ENCODE measurements around the gene SLC26A1. TPM values are rescaled to one million over a fixed set of nuclear protein-coding genes. Genes with fewer than 3 reads are reported as not detected.

The SLC26A1 gene, protein sequence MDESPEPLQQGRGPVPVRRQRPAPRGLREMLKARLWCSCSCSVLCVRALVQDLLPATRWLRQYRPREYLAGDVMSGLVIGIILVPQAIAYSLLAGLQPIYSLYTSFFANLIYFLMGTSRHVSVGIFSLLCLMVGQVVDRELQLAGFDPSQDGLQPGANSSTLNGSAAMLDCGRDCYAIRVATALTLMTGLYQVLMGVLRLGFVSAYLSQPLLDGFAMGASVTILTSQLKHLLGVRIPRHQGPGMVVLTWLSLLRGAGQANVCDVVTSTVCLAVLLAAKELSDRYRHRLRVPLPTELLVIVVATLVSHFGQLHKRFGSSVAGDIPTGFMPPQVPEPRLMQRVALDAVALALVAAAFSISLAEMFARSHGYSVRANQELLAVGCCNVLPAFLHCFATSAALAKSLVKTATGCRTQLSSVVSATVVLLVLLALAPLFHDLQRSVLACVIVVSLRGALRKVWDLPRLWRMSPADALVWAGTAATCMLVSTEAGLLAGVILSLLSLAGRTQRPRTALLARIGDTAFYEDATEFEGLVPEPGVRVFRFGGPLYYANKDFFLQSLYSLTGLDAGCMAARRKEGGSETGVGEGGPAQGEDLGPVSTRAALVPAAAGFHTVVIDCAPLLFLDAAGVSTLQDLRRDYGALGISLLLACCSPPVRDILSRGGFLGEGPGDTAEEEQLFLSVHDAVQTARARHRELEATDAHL
- 0.24 TPM in 1 of 2 replicates, not detected in the other for total RNA-seq
- 2.7 TPM for polyA plus RNA-seq (2012)

DNA sequence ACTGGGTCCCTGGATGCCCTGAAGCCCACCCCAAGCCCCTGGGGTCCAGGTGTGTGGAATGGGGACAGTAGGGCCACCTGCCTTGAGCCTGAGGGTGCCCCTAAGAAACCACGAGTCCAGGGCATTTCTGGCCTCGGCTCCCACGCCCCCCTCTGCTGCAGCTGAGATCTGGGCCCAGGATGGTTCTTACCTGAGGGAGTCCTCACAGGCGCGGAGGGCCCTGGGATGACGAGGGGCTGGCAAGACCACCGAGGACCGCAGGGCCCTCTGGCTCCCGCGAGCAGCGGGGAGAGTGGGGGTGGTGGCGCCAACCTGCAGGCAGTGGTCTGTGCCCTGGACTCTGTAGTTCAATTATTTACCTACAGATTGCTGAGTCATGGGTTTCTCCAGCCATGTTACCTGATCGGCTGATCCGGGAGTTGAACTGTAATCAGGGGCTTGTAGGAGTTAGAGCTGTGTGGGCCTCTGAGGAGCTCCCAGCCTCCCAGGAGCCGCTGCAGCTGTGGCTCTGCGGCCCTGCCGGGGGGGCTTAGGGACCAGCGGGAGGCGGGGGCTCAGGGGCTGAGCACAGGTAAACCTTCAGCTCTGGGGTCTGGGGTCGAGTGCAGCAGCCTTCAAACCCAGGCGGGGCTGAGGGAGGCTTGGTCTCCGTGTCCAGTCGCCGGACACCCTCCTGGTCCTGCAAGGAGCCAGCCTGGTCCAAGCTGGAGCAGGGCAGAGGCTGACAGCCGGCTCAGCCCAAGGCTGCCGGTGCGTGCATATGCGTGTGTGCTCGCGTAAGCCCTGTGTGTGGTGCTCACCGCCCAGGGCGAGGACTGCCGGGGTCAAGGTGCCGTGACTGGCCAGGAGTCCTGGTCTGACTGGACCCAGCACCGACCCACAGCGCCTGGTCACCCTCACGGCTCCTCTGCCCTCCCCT, at the start of gene SLC26A1:
Gene SLC26A1, minus strand, starts transcription at position 294 of the 919 bp plus-strand sequence. CDS start 1,701 bp downstream, outside the sequence.
- DNase-seq (ENCODE audit: low read depth): no peak

DNA sequence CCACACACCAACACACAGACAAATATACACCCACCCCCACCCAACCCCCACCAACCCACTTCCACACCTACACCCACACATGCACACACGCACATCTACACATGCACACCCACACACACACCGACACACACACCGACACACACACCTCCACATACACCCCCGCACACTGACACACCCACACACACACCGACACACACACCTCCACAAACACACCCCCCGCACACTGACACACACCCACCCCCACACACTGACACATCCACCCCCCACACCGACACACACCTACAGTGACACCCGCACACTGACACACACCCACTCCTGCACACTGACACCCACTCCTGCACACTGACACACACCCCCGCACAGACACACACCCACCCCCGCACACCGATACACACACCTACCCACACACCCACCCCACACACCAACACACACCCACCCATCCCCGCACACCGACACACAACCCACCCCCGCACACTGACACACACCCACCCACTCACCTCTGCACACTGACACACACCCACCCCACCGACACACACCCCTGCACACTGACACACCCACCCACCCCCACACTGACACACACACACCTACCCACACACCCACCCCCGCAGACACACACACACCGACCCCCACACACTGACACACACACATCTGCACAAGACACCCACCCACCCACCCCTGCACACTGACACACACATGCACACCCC, 49.3 kb upstream of the SLC26A1 start:
- DNase-seq (ENCODE audit: low read depth): no peak

DNA sequence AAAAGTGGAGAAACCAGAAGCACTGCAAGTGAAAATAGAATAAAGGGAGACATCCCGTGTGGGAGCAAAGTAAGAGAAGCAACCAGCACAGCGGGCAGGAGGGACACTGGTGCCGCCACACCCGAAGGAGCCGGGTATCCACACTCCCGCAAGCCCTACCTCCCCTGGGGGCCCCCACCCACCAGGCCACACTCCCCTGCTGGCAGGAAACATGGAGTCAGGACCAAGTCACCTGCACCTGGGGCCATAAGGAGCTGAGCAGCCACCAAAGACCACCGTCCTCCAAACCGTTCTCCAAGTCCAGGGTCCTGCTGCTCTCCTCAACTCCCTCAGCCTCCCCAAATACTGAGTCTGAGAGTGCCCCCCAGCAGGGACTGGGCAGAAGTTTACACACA, 48.7 kb upstream of the SLC26A1 start:
- DNase-seq (ENCODE audit: low read depth): no peak

DNA sequence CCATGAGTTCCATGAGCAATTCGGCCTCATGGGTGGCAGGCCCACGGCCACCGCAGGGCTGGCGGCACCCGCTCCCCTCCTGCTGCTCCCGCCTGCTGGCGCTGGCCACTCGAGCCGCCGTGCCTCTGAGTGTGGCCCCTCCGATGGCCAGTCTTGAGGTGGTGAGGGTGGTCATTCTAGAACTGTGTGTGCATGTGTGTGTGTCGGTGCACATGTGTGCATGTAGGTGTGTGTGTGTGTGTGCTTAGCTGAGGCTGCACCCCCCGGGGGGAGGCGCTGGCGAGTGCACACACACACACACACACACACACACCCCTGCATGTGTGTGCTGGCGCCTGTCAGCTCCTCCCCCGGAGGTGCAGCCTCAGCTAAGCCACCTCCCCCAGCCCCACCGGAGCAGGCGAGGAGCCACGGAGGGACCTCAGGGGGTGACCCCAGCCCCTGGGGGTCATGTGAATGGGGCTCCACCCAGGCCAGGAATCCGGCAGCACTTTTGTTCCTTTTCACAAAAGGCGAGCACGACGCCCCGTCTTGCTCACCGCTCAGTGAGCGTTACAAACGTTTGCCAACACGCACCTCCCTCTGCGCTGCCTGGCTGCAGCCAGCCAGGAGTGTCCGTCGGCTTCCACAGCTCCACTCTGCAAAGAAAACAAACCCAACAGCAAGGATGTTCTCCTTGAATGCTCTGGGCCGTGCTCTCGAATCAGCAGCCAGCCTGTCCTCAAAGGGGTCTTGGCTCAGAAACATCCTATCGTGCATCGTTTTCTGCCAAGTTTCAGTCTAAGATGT, 48.1 kb upstream of the SLC26A1 start:
- no peak for DNase-seq (ENCODE audit: low read depth)

DNA sequence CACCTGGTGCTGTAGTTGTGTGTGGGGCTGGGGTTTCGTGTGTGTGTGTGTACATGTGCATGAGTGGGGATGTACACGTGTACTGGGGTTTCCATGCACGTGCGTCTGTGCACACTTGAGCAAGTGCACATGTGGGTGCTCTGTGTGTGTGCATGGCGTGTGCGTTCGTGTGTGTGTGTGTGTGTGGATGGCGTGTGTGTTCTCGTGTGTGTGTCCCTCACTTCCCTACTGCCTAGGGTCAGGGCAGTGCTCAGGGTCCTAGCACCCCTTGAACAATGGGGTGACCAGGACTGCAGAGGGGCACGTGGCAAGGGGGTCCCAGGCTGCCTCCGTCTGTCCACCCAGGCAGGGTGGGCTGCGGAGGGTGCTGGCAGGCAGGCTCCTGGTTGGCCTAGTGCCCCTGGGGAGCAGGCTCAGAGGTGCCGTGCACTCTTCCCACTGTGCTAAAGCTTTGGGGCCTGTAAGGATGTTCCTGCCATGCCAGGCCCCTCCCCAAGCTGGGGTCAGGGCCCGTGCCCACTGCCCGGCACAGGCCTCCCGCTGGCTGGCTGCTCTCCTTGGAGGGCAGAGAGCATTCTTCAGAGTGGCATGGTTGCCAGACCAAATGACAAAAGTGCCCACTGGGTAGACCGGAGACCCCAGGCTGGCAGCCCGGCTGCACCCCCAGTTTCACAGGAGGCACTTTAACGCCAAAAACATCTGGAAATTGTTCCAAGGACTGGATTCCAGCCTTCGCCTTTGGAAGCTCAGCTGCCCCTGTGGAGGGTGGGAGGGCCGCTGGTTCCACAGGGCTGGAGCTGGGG, 47.3 kb upstream of the SLC26A1 start:
- DNase-seq (ENCODE audit: low read depth): no peak

DNA sequence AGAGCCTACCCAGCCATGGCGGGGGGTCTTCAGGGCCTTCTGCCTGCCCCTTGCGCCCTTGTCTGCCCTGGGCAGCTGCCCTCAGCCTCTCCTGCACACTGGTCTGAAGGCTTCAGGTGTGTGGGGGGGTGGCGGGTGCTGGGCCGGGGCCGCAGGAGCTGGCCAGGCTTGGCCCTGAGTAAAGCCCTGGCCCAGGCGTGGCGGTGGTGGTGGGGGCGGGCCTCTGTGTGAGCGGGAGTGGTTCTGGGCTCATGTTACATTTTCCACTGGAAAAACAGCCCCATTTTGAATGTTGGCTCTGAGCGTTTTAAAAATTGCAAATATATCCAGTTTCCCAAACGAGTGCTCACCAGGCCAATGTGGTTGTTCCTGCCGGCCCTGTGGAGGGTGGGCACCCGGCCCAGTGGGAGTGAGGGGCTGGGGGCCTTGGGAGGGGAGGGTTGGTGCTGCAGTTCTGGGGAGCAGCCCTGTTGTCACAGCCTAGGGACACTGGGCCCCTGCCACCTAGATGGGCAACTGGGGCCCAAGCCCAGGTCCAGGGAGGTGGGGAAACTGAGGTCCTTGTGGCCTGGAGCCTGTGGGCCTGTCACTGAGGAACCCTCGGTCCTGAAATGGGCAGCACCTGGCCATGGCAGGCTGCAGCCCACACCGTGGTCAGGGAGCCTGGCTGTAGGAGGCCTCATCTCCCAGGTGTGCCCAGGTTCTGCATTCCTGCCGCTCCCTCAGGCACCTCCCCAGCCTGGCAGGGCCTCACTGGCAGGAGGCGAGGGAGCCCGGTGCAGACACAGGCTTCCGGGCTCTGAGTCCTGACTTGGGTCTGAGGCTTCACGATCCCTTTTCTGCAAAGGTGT, 46.5 kb upstream of the SLC26A1 start:
- DNase-seq (ENCODE audit: low read depth): peak; percentile 47

DNA sequence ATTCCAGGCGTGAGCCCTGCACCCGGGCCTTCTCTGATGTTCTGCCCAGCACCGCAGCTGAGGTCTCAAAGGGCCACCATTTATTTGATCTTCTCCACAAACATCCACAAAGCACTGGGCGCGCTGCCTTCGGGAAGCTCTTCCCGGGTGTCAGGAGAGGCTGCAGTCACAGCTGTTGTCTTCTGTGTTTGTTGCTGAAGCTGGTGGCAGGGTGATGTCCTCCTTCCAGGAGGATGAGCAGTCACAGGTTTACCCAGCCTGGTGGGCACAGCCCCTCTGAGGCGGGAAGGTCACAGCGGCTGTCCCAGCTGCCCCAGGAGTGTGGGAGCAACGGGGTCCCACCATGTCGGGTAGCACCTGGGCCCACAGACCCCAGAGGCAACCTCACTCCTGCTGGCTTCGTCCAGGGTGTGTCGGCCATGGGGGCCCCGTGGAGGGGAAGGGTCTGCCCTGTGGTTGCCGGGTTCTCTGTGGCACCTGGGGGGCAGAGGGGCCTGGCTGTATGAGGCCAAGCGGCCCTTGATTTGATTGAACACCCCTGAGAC, 45.8 kb upstream of the SLC26A1 start:
- peak; percentile 64 for DNase-seq (ENCODE audit: low read depth)

DNA sequence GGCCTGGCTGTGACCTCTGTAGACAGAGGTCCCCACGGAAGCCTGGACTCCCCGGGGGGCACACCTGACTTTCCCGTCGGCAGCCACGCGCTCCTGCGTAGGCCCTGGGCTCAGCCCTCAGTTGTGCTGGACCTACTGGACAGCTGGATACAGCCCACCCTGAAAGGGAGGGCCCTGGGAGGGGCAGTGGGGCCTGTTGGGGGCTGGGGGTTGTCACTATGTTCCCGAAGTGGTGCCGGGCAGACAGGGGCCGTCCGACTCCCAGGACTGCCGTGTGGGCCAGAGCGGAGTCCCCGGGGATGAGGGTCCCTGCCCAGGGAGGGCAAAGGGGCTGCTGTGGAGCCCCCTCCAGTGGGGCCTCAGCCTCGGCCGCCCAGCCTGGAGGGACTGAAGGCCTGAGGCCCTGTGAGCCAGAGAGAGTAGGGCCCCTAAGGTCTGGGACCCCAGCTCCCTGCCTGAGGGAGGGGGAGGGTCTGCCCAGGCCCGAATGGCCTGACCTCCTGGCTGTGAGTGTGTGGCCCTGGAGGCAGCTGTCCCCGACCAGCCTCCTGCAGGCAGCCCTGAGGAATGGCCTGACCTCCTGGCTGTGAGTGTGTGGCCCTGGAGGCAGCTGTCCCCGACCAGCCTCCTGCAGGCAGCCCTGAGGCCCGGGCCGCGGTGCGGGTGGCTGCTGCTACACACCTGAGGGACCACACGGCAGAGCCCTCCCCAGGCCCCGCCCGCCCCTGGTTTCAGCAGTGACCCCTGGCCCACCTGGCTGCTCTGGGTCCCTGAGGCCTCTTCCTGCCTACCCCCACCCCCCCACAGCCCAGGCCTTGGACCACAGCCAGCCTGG, 44.0 kb upstream of the SLC26A1 start:
- DNase-seq (ENCODE audit: low read depth): peak; percentile 30

DNA sequence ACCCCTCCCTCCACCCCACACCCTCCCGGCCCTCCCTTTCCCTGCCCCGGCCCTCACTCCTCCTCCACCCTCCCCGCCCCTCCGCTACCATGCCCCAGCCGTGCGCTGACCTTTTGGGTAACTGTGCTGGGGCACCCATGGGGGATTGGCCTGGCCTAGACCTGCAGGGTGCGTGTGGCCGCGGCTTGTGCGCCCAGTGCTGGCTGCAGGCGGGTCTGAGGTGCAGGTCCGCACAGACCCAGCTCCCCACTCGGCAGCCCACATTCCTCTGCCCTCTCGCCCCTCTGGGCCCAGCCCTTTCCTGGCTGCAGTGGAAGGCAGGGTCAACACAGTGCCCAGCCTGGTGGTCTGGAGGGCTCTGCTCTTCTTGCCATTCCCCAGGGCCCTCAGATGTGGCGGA, 42.9 kb upstream of the SLC26A1 start:
- DNase-seq (ENCODE audit: low read depth): no peak

DNA sequence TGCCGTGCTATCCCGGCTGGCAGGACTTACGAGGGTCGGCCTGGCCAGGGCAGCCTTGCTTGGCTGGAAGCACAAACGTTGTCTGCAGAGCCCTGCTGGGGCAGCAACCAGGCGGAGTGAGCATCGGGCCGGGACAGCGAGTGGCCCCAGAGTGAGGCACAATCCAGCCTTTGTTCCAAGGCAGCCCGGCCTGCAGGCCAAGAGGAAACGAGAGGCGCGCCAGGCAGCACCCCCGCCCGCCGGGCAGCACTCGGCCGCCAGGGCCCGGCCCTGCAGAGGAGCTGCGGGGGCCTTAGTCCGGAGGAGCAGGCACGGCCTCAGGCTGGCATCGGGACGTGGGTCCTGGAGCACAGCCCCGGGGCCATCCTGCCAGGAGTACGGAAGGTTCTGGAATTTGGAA, 42.3 kb upstream of the SLC26A1 start:
- DNase-seq (ENCODE audit: low read depth): no peak

DNA sequence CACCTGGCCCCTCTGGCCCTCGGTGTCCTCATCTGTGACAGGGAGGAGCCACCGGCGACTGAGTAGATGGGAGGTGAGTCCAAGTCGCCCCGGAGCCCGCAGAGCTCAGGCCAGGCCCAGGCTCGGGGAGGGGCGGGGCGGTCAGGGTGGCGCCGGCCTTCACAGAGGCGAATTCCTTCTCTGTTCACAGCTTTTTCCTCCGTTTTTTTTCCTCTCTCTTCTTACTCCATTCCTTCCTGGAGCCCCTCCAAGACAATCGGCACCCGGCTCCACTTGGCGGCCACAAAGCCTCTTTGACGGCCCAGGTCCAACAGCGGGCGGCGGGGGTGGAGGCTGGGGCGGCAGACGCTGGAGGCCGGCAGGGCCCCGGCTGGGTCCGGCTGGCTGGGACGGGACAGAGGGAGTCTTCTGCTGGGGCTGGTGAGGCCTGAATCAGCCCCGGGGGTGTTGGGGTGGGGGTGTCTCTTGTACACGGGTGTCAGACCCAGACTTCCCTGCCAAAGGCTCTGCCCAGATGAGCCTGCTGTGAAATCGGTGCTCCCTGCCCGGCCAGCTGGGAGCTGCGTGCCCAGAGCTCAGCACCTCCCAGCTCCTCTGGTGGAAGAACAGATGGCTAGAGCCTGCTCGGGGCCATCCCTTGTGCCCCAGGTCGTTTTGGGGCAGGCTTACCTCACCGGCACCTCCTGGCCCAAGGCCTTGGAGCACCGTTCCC, 40.8 kb upstream of the SLC26A1 start:
- DNase-seq (ENCODE audit: low read depth): peak; percentile 59

DNA sequence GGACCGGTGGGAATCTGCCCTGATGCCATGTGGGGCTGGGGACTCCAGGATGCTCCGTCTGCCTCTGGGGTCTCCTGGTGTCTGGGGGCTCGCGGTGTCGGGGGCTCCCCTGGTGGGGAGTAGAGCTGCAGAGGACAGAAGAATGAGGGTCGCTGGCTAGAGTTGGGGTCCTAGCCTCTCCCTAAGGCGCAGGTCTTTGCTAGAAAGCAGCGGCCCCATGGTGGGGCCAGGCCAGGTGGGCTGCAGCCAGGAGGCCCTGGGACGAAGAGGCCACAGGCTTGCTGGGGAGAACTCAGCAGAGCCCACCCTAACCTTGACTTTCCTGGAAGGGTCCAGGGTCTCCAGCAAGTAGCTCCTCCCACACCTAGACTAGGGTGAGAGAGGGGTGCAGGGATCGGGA, 39.7 kb upstream of the SLC26A1 start:
- no peak for DNase-seq (ENCODE audit: low read depth)

DNA sequence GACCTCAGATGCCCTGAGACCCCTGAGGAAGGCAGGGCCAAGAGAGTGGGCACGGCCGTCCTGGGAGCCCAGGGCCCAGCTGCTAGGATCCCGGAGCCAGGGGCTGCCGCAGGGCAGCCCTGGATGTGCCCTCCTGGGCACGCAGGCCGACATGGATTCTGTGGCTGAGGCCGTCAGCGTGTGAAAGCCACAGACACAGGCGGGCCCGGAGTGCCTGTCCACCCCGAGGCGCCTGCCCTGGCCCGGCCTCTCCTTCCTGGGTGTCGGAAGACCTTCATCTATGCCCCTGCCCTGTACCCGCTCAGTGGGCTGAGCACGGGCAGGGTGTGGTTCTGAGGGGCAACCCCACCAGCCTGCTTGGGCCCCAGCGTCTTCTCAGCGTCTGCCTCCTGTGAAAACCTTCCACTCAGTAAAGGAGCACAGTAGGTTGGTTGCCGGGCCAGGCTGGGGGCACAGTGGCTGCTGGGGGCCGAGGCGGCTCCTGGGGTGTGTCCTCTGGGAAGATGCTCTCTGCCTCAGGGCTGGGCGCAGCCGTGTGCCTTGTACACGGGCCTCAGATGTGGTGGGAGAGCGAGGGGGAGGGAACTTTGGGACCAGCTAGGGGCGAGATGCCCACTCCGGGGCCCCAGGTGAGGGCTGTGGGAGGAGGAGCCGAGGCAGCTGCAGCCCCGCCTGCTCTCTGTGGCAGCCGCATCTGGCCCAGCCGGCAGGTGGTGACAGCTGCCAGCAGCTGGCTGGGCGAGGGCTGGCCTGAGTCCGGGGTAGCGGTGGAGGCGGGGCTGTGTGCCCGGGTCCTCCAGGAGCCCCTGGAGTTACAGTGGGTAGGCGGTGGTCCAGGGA, 39.0 kb upstream of the SLC26A1 start:
- peak; percentile 18 for DNase-seq (ENCODE audit: low read depth)

DNA sequence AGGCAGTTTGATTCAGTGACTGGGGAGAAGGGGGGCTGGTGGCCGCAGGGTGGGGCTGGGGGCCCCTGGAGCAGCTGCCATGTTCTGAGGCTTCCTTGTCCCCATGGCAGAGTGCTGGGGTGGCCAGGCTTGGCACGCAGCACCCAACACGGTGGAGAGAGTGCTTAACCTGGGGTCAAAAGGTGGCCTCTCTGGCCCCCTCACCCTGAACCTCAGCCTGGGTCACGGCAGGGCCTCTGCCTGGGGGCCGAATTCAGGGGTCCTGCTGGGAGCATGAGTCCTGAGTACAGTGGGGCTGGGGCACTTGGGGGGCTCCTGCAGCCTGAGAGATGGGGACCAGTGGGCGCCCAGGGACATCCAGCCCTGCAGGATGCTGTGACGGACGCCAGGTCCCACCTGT, 38.1 kb upstream of the SLC26A1 start:
- DNase-seq (ENCODE audit: low read depth): no peak

DNA sequence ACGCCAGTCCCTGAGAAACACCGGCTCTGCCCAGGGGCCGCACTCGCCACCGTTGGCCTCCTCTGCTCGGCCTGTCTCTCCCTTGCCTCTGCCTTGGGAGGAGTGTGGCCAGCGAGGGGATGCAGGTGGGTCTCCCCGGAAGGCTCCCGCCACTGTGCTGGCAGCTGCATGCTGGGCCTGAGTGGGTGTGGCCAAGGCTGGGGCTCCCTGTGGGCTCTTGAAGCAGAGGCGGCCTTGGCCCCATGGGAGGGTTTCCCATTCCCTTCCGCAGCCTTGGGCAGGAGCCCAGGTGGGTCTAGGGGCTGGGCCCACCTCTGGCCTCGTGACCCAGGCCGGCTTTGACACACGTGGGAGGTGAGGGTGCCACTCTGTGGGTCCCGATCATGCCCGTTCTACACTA, 37.4 kb upstream of the SLC26A1 start:
- DNase-seq (ENCODE audit: low read depth): no peak

Measured in myocyte (in vitro differentiated cells).